NOMO-1 treated with dmso at 0.1 percent for 144 hours (cell line): Measurements from ENCODE around the gene SRCIN1.
"Not testable (repeated sequence)": the region's sequence is repeated elsewhere in the genome, so short reads cannot be mapped to it uniquely, and the experiment has no call there.

ENCODE experiments used
- DNase-seq: peaks from one replicate; lab custom pipeline; 2025; ENCODE audit not compliant: unreplicated experiment; lab: John Stamatoyannopoulos, UW

SRCIN1 gene

DNA sequence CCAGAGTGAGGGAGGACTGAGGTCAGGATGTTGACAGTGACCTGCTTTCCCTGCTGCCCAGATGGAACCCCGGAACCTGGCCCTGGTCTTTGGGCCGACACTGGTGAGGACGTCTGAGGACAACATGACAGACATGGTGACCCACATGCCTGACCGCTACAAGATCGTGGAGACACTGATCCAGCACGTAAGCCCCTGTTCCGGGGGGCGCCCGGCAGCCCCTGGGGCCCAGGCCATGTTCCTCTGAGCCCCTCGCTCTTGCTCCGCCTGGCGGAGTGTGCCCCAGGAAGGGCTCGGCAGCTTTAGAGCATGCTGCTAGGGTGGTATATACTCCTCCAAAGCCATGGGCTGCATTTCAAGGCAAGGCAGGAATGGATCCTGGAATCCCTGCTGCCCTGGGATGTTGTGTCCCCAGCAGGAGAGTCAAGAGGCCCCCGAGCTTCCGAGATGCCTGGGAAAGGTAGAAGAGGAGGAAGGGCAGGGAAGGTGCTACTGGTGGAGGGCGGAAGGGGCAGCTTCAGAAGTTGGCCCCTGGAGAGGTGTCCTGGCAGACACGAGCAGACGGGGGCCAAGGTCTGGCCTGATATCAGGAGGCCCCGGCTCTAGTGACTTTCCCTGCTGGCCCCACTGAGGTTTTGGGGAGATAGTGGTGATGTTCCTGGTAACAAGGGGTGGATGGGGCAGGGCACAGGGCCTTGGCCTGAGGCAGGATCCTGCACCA lies 114.2 kb downstream of the SRCIN1 start:
- DNase-seq = not testable (repeated sequence)

DNA sequence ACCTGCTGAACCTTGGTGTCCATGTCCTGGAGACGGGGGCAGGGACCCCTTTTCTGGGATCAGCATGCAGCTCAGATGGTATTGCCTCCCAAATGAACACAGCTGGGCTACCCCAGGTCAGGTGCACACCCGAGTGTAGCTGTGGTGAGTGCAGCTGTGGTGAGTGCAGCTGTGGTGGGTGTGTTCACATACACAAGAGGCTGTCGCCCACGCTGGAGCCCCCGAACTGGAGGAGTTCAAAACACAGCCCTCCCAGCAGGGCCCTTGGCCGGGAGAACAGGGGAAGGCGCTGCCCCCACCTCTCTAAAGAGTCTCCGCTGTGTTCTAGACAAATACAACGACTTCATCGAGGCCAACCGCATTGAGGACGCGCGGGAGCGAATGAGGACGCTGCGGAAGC lies 116.0 kb downstream of the SRCIN1 start:
- not testable (repeated sequence) for DNase-seq

GRCh38 chr17:38485681-38486298 lies 120.0 kb downstream of the SRCIN1 start:
- not testable (repeated sequence) for DNase-seq

GRCh38 chr17:38485146-38485468 lies 120.6 kb downstream of the SRCIN1 start:
- DNase-seq = no peak

DNA sequence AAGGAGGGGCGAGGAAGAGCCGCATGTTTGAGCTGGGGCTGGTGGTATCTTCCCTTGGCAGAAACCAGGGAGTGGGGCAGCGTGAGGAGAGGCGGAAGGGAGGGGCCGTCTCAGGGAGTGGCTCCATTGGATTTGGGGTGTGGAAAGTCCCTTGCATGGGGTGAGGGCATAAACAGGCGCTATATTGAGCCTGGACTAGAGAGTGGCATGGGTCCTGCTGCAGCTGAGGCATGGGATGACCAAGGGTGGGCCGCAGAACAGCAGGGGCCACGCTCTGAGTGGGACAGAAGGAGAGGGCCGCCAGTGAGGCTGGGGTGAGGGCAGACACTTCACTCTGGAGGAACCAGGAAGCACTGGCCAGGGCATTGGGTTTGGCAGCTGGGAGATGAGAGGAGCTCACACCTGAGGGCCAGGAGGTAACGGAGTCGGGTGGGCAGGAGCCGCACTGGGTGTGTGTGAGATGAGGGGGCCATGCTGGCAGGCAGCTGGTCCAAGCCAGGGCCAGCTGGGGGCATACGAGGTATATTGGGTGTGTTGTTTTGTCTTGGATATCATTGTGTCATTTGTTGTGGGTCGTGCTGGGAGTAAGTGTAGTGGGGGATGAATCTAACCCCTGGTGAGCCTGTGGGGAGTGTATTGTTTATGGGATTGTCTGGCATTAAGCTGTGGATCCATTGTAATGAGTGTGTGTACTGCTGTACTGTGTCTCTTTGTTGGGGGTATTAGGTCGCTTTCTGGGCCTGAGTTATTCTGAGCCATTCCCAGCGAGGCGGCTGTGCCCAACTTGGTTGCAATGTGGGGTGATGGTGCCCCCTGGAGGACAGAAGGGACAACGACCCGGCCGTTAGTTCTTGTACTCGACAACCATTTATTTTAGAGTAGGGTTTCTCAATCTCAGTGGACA lies 121.3 kb downstream of the SRCIN1 start:
- not testable (repeated sequence) for DNase-seq

- DNase-seq = not testable (repeated sequence)
These were observed 123.1 kb downstream of the SRCIN1 start for GRCh38 chr17:38482700-38483043.

DNA sequence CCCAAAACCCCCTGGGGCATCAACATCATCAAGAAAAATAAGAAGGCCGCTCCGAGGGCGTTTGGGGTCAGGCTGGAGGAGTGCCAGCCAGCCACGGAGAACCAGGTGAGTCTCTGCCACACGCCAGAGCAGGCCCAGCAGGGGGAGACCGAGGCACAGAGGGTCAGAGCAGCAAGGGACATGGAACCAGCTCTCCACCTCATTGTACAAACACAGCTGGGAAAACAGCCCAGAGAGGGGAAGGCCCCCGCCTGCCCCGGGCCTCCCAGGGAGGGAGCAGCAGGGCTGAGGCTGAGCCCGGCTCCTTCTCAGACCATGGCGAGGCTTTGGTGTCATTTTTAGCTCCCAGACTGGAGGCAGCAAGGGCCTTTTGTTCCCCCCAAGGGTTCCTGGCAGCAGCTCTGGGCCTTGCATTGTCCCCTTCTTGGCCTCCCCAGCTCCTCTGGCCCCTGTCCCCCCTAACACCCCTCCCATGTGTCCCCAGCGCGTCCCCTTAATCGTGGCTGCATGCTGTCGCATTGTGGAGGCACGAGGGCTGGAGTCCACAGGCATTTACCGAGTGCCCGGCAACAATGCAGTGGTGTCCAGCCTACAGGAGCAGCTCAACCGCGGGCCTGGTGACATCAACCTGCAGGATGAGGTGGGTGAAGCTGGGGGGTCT lies 123.6 kb downstream of the SRCIN1 start:
- DNase-seq = not testable (repeated sequence)
